ENCODE data around the gene CCL2.

CCL2 gene

DNA sequence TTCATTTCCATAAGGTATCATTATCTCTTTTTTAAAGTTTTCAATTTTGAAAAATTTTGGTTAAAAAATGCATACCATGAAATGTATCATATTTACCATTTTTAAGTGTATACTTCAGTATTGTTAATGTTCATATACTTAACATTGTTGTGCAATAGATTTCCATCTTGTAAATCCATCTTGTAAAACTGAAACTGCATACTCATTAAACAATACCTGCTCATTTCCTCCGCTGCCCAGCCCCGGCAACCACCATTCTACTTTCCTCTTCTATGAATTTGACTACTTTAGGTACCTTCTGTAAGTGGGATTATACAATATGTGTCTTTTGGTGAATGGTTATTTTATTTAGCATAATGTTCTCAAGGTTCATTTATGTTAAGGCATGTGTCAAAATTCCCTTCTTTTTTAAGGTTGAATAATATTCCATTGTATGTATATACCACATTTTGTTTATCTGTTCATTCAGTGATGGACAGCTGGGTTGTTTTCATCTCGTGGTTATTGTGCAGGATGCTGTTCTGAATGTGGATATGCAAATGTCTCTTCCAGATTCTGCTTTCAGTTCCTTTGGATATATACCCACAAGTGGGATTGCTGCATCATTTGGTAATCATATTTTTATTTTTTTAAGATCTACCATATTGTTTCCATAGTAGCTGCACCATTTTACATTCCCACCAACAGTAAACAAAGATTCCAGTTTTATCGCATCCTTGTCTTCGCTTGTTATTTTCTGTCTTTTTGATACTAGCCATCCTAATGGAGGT lies 6.7 kb downstream of the CCL2 start:
- DNase-seq, result no peak

DNA sequence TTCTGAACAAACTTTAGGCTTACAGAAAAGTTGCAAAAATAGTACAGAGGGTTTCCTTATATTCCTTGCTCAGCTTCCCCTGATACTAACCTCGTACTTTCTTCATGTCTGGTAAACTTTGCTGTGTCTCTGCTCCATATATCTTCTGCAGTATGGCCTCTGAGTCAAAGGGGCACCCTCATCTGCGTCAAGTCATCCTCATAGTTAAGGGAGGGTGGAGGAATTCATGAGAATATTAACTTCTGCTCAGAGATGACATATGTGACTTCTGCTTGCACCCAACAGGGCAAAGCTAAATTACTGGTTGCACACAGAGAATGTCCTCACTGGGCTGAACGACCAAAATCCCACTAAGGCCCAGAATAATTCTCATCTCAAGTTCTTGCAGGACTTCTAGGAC lies 10.6 kb downstream of the CCL2 start:
- no peak for DNase-seq

DNA sequence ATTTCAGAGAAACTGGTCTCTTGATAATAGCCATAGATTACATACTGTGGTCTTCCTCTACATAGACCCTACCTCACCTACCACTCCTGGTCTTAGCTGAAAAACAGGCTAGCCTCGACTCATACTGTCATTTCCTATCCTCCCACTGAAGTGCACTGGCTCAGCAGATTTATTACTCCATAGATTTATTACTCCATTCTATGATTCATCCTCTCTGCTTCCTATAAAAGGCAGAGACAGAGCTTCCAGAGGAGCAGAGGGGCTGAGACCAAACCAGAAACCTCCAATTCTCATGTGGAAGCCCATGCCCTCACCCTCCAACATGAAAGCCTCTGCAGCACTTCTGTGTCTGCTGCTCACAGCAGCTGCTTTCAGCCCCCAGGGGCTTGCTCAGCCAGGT lies 14.9 kb downstream of the CCL2 start, which contains the start of gene CCL7:
Gene CCL7 (plus strand): TSS at position 253 of the 400 bp plus-strand sequence. CDS start 70 bp downstream, at position 323.
- DNase-seq, result no peak

DNA sequence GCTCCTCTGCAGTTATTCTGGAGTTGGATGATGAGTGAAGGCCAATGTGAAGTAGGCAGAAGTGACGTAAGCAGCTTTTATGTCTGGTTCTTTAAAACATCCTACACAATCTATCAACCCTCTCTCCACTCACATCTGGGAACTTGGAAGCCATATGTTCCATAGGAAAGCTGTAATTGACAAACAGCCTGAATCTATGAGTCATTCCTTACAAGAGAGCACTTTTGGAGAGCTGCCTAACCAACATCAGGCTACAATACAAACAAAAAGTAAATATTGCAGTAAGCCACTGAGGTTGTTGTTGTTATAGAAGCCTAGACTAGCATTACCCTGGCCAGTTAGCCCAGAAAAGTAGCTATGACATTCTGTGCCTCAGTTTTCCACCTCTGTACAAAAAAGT lies 20.8 kb downstream of the CCL2 start:
- DNase-seq, result no peak

DNA sequence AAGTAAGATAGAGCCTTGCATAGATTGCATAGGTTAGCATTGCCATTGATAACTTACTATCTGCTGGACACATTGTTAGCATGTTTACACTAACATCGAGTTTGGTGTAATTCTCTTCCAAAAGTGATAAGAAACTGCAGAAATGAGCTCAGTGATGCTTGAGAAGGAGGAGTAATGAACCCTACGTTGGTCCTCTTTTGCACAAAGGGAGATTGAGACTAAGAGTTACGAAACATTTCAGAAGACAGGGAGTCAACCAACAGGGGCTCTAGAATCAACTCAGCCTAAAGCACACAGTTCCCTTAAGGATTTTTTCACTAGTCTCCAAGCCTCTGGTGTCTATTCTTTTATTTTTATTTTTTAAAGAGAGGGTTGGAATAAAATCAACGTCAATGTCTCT lies 21.7 kb downstream of the CCL2 start:
- no peak for DNase-seq

DNA sequence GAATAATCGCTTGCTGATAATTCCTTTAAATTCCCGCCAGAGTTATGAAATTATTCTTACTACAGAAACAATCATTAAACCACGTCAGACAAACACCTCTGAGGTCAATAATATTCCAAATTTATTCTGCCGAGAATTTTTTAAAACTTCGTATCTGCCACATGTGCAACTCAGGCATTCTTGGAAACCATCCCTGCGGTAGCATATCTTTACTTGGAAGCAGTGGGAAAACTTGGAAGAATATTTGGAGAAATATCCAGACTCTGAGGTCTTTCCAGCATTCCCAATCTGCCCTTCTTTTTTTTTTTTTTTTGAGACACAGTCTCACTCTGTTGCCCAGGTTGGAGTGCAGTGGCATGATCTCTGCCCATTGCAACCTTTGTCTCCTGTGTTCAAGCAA lies 28.5 kb downstream of the CCL2 start:
- no peak for DNase-seq

DNA sequence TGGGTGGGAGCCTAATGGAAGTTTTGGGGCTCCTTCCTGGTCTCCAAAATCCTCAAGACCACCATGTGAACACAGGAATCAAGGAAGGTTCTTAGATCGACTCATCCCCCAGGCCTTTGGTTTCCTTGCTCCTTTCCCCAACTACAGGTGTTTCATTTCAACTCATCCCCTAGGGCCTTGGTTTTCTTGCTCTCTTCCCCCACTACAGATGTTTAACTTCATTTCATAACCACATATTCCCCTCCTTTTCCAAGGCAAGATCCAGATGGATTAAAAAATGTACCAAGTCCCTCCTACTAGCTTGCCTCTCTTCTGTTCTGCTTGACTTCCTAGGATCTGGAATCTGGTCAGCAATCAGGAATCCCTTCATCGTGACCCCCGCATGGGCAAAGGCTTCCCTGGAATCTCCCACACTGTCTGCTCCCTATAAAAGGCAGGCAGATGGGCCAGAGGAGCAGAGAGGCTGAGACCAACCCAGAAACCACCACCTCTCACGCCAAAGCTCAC lies 30.3 kb downstream of the CCL2 start, which contains the start of gene CCL11:
Gene CCL11 (plus strand): TSS at position 457 of the 507 bp plus-strand sequence. CDS start 67 bp downstream, outside the sequence.
- DNase-seq, result peak; percentile 21

DNA sequence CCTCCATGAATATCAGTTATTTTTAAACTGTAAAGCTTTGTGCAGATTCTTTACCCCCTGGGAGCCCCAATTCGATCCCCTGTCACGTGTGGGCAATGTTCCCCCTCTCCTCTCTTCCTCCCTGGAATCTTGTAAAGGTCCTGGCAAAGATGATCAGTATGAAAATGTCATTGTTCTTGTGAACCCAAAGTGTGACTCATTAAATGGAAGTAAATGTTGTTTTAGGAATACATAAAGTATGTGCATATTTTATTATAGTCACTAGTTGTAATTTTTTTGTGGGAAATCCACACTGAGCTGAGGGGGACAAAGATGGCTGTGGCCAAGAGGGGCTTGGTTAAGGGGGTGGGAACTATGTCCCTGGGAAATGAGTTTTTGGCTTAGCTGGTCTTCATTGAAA lies 32.8 kb downstream of the CCL2 start:
- no peak for DNase-seq

DNA sequence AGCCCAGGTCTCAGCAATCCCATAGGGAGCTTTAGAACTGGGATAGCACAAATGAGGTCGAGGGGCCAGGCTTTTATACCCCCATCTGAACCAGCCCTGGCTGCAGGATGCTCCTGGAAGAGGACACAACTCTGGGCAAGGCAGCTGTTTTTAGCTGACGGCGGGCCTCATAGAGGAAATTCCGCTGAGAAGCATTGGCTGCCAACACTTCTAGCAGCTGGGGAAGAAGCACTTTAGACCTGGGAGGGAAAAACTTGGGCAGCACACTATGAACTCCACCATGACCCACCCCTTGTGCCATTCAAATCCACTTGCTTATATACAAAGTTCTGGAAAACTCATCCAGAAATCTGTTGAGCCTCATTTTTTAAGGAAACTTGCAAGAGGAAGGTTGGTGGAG lies 35.5 kb downstream of the CCL2 start:
- no peak for DNase-seq

DNA sequence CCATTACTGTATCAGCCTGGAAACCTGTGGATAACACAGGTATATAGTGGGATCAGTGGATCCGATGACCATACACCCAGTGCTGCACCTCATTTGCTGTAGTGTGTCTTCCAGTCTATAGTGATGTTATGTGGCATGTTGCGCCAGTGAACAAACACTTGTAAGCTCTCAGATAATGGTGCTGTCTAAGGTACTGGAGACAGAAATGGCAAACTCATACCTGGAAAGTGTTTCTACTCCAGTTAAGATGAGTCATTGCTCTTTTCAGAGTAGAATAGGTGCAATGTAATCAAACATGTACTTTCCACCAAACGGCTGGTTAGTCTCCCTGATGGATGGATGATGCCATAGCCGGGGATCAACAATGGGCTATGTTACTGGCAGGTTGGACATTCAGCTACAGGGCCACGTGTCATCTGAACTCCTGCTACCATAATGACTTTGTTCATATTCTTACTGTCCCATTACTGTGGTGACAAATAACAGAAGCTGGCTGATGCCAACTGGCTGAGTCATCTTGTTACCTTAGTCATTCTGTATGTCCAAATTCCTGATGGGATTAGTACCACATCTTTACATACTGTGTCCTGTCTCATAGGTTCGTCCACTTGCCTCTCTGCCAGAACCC lies 36.8 kb downstream of the CCL2 start:
- no peak for DNase-seq

DNA sequence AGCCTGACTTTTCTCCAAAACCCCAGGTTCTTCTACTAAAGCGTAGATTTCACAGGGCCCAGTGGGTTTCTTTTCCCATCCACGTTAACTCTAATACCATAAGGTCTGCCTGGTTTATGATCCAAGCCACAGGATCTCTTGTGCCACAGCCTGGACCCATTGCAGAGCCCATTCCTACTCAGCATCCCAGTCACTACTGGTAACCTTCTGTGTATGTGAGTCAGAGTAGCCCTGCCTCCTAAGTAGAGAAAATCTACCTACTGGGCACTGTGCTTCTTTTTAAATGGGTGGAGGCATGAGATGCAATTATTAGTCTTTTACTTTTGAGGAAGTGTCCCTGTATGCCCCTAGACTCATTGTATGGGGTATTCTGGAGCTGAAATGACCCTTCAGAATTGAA lies 43.9 kb downstream of the CCL2 start:
- DNase-seq, result no peak

DNA sequence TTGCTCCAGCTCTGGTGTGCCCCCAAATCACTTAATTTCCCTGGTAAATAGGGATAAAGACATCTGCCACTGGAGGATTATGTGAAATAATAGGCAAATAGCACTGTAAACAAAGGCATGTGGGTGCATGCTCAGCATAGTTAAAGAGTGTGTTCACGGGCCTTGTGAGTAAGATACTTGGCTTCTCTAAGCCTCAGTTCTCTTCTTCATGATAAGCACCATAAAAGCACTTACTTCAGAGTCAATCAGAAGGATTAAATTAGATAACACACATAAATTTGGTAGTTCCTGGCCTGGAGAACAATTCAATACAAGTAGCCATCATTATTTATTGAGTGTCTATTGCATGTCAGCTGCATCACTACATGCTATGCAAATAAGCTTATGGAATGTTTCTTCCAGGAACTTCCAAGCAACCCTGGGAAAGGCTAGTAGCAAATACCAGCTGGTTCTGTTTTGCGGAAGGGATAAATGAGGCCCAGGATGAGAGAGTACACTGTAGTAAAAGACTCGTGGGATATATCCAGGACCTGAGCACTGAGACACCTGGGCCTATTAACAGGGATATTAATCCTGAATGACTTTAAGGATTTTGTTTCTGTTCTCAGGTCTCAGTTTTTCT lies 45.0 kb downstream of the CCL2 start:
- DNase-seq, result no peak

DNA sequence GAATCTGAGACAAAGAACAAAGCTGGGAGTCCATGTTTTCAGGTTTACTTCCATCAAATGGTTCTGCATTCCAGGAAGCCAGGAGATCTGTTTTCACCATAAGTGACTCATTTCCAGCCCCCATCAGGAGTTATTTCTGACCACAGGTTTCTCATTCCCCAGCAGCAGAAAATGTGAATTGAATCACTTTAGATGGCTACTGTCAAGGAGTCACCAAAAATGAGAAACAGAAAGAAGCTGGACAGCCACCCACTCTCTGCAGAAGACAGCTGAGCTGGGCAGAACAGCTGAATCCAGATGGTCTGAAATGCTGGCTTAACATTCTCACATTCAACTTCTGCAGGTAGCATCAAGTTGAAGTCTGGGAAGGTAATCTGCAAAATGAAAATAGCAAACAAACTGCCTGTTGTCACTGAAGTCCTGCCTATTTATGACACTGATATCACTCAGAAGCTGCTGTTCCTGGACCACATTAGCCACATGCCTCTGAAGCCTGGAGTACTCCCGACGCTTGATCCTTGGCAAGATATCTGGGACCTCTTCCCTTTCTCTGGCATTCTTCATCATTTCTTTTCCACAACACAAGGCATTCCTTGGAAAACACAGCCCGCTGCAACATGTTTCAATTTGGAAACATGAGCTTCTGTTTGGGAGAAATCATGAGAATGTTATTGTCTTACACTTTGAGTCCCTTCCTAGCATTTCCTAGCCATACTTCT lies 45.7 kb downstream of the CCL2 start:
- no peak for DNase-seq

DNA sequence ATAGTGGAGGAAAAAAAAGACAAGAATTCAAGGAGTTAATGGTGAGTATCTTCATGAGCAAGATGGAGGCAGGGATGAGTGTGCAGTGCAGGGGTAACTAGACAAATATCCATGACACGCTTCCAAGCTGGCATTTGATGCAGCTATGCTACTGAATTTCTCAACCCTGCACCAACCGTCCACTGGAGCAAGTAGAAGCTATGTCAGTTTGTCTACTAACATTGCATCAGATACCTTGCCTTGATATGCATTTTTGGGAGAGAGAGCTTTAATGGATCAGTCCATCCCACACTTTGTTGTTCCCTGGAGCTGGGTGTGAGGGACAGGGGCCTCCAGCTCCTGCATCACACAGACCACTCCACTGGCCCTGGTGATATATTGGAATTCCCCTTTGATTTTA lies 46.9 kb downstream of the CCL2 start:
- DNase-seq, result no peak

DNA sequence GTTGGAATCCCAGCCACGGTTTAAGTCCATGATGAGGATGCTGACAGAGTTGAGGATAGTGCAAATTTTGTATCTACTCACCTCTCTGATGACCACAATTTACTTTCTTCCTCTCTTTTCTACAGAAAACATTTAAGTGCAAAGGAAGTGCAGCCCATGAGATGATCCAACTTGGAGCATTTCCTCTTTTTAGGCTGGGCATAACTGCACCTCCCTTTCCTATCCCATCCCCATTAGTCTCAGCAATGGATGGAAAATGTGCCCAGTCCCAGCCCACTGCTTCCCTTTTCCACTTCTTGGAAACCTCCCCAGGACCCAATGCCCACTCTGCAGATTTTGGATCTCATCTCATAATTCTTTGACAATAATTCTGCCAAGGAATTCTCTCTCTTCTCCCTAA lies 47.6 kb downstream of the CCL2 start:
- no peak for DNase-seq

DNA sequence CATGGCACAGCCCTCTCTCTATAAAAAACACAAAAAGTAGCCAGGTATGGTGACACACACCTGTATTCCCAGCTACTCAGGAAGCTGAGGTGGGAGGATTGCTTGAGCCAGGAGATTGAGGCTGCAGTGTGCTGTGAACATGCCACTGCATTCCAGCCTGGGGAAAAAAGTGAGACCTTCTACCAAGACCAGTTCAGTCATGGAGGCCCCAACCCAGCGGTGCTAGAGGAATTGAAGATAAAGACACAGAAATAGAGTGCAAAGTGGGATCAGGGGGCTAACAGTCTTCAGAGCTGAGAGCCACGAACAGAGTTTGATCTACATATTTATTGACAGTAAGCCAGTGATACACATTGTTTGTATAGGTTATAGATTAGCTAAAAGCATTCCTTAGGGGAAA lies 48.5 kb downstream of the CCL2 start:
- no peak for DNase-seq

DNA sequence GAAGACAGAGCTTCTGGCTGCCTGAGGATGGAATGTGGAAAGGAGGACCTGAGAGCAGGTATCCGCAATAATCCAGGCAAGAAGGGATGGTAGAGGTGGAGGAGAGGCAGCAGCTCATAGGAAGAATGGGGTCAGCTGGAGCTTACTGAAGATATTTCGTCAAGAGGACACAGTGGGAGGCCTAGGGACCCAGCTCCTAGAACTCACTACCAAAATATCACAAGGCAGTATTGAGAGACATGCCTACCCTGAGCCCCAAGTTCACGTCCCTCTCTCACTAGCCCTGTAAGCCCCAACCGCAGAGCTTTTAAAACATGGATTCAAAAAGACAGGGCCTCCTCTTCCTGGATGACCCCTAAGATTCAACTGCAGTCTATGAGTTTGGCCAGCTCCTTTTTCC lies 50.0 kb downstream of the CCL2 start:
- DNase-seq, result no peak

DNA sequence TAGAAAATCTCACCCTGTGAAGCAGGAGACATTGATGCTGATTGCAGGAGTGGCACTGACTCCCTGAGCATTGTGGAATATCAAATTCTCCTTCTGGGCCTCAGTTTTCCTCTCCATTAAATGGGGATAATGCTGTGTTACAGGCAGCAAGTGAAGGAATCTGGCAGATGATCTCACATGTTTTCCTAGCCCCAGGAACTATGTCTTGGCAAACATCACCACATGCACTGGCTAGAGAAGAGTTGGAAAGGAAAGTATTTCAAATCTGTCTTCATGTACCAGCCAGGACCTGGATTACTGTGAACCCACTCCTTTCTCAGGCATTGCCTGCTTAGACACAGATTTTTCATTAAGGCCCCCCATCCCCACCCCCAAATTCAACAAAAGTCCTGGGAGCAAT lies 50.5 kb downstream of the CCL2 start:
- no peak for DNase-seq

DNA sequence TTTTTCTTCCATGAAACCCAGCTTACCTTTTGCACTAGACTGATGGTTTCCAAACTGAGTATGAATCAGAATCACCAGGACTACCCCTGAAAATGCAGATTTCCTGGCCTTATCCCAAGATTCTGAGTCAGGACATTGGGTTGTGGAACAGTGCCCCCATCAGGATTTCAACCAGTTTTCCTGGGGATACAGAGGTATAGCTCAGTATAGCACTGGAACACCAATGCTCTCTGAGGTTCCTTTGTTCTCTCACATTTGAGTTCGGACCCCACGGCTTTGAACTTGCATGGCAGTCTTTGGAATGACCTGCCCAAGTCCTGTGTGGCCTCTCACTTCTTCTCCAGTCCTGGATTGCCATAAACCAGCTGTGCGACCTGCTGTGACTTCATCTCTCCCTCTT lies 51.4 kb downstream of the CCL2 start:
- no peak for DNase-seq

Measured in right kidney (tissue), 1 donor.